ENCODE data around the gene ANXA11. TPM values are rescaled to one million over a fixed set of nuclear protein-coding genes. Genes with fewer than 3 reads are reported as not detected.

The ANXA11 gene
- total RNA-seq, 1 experiment from 2014 or later = 93.8 TPM

DNA sequence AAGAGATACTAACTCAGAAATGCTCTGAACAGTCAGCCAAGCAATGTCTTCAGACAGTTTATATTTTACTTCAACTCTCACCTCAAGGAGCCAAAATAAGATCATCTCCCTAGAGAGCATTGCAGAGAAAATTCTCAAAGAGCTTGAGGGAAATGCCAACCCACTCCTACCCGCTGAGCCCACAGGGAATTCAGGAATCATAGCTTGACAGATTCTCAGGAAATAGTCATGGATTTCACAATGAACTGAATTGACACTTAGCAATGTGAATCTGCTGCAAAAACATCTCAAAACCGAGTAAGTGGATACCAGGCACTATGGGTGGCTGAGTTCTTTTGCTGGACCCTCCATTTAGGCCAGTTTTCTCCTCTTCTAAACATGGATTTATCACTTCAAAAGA lies 82.6 kb downstream of the ANXA11 start:
- Mint-ChIP-seq H3K4me1 (ENCODE audit: insufficient read depth, unreplicated experiment) (peaks cover 5% of the 10 kb centered on the region), H3K36me3 (ENCODE audit: insufficient read depth, unreplicated experiment) (no peaks in the 10 kb centered on the region), H3K27me3 (ENCODE audit: insufficient read depth, unreplicated experiment) (peaks cover 17% of the 10 kb centered on the region), H3K27ac (ENCODE audit: low read depth, unreplicated experiment) (no peak overlapping the region), H3K9me3 (ENCODE audit: unreplicated experiment) (no peaks in the 10 kb centered on the region), H3K4me3 (ENCODE audit: unreplicated experiment) (no peak overlapping the region)
- peak; percentile 32 for DNase-seq (ENCODE audit: unreplicated experiment)
- POLR2A ChIA-PET = interaction anchor here (1.1 kb wide), 1 partner anchor 173 kb away, joined by 3 read pairs; no protein-coding TSS in a partner anchor
- no TSS peak for BruUV-seq (replicated peaks)
- intact Hi-C loops (cut with micrococcal nuclease) = no loop called here
- CTCF ChIA-PET = interaction anchor here (0.5 to 1.2 kb wide), 7 partner anchors 11 to 380 kb away, joined by 3 to 5 read pairs (median 4); no protein-coding TSS in a partner anchor
- TF ChIP-seq, protein P1, sequence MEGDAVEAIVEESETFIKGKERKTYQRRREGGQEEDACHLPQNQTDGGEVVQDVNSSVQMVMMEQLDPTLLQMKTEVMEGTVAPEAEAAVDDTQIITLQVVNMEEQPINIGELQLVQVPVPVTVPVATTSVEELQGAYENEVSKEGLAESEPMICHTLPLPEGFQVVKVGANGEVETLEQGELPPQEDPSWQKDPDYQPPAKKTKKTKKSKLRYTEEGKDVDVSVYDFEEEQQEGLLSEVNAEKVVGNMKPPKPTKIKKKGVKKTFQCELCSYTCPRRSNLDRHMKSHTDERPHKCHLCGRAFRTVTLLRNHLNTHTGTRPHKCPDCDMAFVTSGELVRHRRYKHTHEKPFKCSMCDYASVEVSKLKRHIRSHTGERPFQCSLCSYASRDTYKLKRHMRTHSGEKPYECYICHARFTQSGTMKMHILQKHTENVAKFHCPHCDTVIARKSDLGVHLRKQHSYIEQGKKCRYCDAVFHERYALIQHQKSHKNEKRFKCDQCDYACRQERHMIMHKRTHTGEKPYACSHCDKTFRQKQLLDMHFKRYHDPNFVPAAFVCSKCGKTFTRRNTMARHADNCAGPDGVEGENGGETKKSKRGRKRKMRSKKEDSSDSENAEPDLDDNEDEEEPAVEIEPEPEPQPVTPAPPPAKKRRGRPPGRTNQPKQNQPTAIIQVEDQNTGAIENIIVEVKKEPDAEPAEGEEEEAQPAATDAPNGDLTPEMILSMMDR (IDR thresholded peaks at IDR 0.05; ENCODE audit: unreplicated experiment) = no peak

DNA sequence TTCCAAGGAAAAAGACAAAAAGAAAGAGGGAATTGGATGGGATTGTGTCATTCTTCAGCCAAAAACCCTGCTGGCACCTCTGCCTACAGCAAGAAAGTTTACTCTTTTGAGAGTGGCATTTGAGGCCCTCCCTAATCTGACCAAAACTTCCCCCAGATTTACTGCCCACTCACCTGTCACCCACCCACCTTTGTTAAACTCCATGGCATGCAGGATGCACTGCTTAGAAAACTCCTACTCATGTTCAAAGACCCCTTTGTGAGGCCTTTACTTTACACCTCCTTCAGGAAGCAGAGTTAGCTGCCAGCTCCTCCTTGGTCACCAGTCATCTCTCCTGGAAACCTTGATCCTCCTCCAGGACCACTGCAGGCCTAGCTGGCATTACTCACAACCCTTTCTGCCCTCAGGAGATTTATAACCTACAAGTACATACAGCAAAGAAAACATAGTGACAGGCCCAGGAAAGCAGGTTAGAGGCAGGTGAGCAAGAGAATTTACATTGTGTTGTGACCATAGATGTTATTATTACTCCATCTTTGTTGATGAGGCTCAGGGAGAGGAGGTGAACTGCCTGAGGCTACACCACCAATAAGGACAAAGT lies 83.1 kb downstream of the ANXA11 start:
- DNase-seq (ENCODE audit: unreplicated experiment) = no peak

DNA sequence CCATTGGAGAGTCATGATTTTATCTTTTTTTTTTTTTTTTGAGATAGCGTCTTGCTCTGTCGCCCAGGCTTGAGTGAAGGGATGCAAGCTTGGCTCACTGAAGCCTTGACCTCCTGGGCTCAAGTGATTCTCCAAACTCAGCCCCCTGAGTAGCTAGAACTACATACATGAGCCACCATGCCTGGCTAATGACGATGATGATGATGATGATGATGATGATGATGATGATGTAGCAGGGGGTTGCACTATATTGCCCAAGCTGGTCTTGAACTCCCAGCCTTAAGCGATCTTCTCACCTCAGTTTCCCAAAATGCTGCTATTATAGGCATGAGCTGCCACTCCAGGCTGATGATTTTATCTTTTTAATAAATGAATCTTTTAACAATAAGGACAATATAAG lies 86.7 kb downstream of the ANXA11 start:
- no TSS peak for BruUV-seq (replicated peaks)
- no peaks in the 10 kb centered on the region for H3K36me3 Mint-ChIP-seq (ENCODE audit: insufficient read depth, unreplicated experiment)
- ChIA-PET CTCF (interaction anchor here (0.7 to 1.6 kb wide), 4 partner anchors 10 to 556 kb away, joined by 3 to 4 read pairs (median 3); no protein-coding TSS in a partner anchor), POLR2A (interaction anchor here (1.2 kb wide), 1 partner anchor 40 kb away, joined by 3 read pairs; the partner anchor contains the start of gene TMEM254)
- TF ChIP-seq, protein P1 (IDR thresholded peaks at IDR 0.05; ENCODE audit: unreplicated experiment) = no peak
- no peaks in the 10 kb centered on the region for H3K4me1 Mint-ChIP-seq (ENCODE audit: insufficient read depth, unreplicated experiment)
- H3K27me3 Mint-ChIP-seq (ENCODE audit: insufficient read depth, unreplicated experiment) = peaks cover 17% of the 10 kb centered on the region
- no peak for DNase-seq (ENCODE audit: unreplicated experiment)
- H3K27ac Mint-ChIP-seq (ENCODE audit: low read depth, unreplicated experiment) = no peak overlapping the region
- intact Hi-C loops (cut with micrococcal nuclease) = no loop called here
- H3K4me3 Mint-ChIP-seq (ENCODE audit: unreplicated experiment) = no peak overlapping the region
- H3K9me3 Mint-ChIP-seq (ENCODE audit: unreplicated experiment) = no peaks in the 10 kb centered on the region

More for the DNA sequence above, 83.1 kb downstream of the ANXA11 start:
- Mint-ChIP-seq H3K9me3 (ENCODE audit: unreplicated experiment) (no peaks in the 10 kb centered on the region), H3K27me3 (ENCODE audit: insufficient read depth, unreplicated experiment) (peaks cover 17% of the 10 kb centered on the region), H3K4me1 (ENCODE audit: insufficient read depth, unreplicated experiment) (peaks cover 5% of the 10 kb centered on the region), H3K27ac (ENCODE audit: low read depth, unreplicated experiment) (no peak overlapping the region), H3K4me3 (ENCODE audit: unreplicated experiment) (no peak overlapping the region), H3K36me3 (ENCODE audit: insufficient read depth, unreplicated experiment) (no peaks in the 10 kb centered on the region)
- ChIA-PET POLR2A (interaction anchor here (1.1 kb wide), 1 partner anchor 173 kb away, joined by 3 read pairs; no protein-coding TSS in a partner anchor), CTCF (interaction anchor here (0.5 to 0.9 kb wide), 3 partner anchors 20 to 207 kb away, joined by 4 to 5 read pairs (median 5); no protein-coding TSS in a partner anchor)
- no TSS peak for BruUV-seq (replicated peaks)
- intact Hi-C loops (cut with micrococcal nuclease) = no loop called here
- TF ChIP-seq, protein P1 (IDR thresholded peaks at IDR 0.05; ENCODE audit: unreplicated experiment) = no peak

DNA sequence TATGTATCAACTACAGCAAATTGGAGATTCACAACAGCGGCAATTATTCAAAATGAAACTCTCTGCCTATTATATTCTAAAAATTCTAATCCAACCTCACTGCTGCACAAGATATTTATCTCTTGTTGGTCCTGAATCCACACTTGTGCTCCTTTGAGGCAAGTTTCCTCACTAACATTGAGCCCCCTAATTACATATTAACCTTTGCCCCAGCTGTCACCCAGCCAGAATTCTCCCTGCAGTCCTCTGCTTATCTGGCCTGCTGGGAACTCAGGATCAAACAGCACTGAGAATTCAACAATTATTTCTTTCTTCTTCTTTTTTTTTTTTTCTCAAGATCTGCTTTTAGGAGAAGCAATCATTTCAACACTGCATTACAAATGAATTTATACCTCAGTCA lies 94.4 kb downstream of the ANXA11 start:
- H3K36me3 Mint-ChIP-seq (ENCODE audit: insufficient read depth, unreplicated experiment) = no peaks in the 10 kb centered on the region
- no TSS peak for BruUV-seq (replicated peaks)
- H3K27me3 Mint-ChIP-seq (ENCODE audit: insufficient read depth, unreplicated experiment) = no peaks in the 10 kb centered on the region
- CTCF ChIA-PET = no interaction called here
- no peak overlapping the region for H3K27ac Mint-ChIP-seq (ENCODE audit: low read depth, unreplicated experiment)
- intact Hi-C loops (cut with micrococcal nuclease) = no loop called here
- no peak overlapping the region for H3K4me3 Mint-ChIP-seq (ENCODE audit: unreplicated experiment)
- TF ChIP-seq, protein P1 (IDR thresholded peaks at IDR 0.05; ENCODE audit: unreplicated experiment) = no peak
- DNase-seq (ENCODE audit: unreplicated experiment) = no peak
- POLR2A ChIA-PET = no interaction called here
- H3K4me1 Mint-ChIP-seq (ENCODE audit: insufficient read depth, unreplicated experiment) = no peaks in the 10 kb centered on the region
- peaks cover 8% of the 10 kb centered on the region for H3K9me3 Mint-ChIP-seq (ENCODE audit: unreplicated experiment)
